NCI-H510A treated with DMSO at 0.1 percent for 48 hours (cell line): Measurements from ENCODE around the gene GPHN.
"Not testable (repeated sequence)": the region's sequence is repeated elsewhere in the genome, so short reads cannot be mapped to it uniquely, and the experiment has no call there.

ENCODE experiments used
- DNase-seq: peaks from one replicate; lab custom pipeline; 2025; lab: John Stamatoyannopoulos, UW

Gene GPHN

GRCh38 chr14:66804141-66804540 lies 296.2 kb downstream of the GPHN start:
- no peak for DNase-seq

GRCh38 chr14:66813636-66814035 lies 305.7 kb downstream of the GPHN start:
- DNase-seq: no peak

DNA sequence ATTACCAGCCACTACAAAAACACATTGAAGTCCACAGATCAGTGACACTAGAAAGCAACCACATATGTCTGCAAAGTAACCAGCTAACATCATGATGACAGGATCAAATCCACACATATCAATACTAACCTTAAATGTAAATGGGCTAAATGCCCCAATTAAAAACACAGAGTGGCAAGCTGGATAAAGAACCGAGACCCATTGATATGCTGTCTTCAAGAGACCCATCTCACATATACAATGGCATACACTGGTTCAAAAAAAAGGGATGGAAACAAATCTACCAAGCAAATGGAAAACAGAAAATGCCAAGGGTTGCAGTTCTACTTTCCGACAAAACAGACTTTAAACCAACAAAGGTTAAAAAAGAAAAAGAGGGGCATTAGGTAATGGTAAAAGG lies 307.7 kb downstream of the GPHN start:
- no peak for DNase-seq

- DNase-seq: no peak
Measured at GRCh38 chr14:66824251-66824650, 316.3 kb downstream of the GPHN start.

GRCh38 chr14:66827182-66827581 lies 319.2 kb downstream of the GPHN start:
- no peak for DNase-seq

DNA sequence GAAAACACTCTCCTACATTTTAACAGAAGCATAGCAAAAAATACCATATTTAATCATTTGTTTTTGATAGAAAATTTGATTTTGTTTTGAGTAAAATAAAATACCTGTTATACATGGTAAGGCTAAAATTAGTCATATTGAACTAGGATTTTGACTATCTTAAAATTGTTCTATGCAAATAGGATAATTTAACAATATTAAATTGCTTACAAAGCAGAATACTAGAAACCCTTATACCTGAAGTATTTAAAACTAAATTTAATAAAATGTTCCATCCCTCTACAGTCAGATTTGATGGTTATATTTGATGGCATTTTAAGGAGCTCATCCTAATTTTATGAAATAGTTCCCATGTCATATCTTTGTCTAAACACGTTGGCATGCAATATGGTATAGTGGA lies 323.2 kb downstream of the GPHN start:
- DNase-seq: no peak

DNA sequence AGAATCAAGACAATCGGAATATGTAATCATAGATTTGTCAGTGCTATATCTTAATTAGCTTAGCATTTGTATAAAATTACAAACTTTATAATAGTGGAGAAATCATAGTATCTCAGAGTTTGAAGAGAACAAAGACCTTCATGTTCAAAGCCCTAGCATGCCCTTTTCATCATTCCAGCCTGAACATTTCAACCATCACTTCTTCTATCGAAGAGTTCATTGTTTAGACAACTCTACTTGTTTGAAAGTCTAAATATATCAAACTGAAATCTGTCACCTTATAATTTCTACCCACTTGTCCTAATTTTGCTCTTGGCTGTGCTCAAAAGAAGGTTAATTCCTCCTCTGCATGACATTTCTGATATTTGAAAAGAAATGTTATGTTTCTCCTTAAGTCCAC lies 325.9 kb downstream of the GPHN start:
- no peak for DNase-seq

GRCh38 chr14:66837436-66837835 lies 329.5 kb downstream of the GPHN start:
- not testable (repeated sequence) for DNase-seq

GRCh38 chr14:66842911-66843512 lies 335.1 kb downstream of the GPHN start:
- no peak for DNase-seq

GRCh38 chr14:66850258-66850888 lies 342.4 kb downstream of the GPHN start:
- no peak for DNase-seq

GRCh38 chr14:66853311-66853710 lies 345.4 kb downstream of the GPHN start:
- no peak for DNase-seq

DNA sequence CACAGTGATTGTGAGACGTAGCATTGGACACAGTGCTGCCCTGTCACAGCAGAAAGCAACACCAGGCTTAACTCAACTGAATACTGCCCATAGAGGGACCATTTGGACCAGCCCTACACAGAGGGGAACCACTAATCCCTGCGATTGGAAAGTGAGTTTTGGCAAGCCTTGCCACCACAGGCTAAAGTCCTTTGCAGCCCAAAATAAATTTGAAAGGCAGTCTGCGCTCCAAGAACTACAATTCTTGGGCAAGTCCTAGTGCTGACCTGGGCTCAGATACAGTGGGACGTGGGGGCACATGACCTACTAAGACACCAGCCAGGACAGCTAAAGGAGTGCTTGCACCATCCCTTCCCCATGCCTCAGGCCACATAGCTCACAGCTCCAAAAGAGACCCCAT lies 349.9 kb downstream of the GPHN start:
- DNase-seq: no peak

DNA sequence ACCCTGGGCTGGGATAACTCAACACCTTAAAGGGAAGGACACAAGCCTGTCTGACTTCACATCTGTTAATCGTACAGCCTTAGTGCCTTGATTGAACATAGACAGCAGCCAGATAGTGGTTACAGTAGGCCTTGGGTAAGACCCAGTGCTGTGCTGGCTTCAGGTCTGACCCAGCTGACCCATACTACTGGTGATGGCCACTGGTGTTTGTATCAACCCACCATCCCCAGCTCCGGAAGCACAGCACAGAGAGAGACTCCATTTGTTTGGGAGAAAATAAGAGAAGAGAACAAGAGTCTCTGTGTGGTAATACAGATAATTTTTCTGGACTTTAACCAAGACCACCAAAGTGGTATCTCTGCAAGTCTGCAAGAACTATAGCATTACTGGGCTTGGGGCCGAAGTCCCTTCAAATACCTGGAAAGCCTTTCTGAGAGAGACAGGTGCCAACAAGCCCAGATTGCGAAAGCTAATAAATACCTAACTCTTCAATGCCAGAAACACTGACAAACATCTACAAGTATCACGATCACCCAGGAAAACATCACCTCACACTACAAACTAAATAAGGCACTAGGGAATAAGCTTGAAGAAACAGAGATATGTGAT lies 351.2 kb downstream of the GPHN start:
- DNase-seq: no peak

GRCh38 chr14:66881596-66881995 lies 373.6 kb downstream of the GPHN start:
- DNase-seq: no peak

- no peak for DNase-seq
Measured at GRCh38 chr14:66884149-66884548, 376.2 kb downstream of the GPHN start.

DNA sequence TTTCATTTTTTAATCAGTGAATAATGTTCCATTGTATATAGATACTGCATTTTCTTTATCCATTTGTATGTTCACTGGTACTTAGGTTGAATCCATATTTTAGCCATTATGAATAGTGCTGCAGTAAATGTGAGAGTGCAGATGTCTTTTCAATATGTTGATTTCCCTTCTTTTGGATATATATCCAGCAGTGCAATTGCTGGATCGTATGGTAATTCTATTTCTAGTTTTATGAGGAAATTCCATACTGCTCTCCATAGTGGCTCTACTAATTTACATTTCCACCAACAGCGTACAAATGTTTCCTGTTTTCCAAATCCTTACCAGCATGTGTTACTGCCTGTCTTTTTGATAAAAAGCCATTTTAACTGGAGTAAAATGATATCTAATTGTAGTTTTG lies 392.8 kb downstream of the GPHN start:
- no peak for DNase-seq

DNA sequence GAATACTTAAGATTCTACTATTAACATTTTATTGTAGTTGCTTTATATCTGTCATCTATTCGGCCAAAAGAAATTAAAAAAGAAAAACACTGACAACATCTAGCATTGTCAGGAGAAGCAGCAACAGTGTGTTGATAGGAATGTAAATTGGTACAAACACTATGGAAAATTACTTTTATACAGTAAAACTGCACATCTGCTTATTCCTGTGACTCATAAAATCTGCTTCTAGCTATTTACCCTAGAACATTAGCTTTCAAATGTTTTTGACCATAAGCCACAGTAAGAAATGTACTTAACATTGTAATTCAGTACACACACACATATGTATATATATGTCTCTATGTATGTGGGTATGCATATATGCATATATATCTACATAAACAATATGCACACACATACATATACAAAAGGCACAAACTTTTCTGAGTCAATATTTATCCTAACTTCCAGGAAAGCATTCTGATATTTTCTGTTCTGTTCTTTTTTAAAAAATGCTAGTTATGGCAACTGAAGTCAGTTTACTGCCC lies 402.4 kb downstream of the GPHN start:
- no peak for DNase-seq

DNA sequence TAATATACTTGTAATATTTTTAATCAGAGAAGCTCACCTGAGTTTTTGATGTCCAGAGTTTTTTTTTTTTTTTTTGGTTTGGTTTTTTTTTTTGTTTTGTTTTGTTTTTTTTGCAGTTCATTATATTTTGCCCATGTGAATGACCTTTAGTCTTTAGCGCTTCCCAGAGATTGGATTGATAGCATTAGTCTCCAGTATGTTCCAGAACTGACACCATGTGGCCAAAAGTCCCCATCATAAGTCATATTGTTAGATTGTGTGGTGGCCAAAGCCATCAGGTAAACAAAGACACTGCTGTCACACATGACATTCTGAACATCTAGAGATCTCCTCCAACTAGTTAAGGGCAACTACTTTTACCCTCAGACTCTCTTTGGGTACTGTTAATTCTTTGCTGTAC lies 408.5 kb downstream of the GPHN start:
- DNase-seq: no peak

- DNase-seq: no peak
Measured at GRCh38 chr14:66918527-66918926, 410.6 kb downstream of the GPHN start.

- DNase-seq: no peak
Measured at GRCh38 chr14:66920196-66920595, 412.2 kb downstream of the GPHN start.

DNA sequence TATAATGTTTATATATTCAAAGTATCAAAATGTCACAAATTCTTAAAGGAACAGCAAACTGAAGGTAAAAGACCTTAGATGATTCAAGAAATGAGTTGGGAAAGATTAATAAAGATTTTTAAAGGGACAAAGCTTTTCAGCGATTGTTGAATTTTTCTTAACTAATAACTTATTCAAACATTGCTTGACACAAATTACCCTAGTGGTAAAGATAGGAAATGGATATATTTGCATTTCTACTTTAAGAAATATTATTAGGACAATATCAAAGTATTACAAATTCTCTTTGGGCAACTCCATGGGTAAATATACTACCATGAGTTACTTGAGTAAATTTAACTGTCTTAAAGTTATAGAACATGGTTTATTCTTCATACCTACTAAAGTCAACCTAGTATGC lies 415.3 kb downstream of the GPHN start:
- no peak for DNase-seq

GRCh38 chr14:66939409-66939808 lies 431.5 kb downstream of the GPHN start:
- DNase-seq: no peak

DNA sequence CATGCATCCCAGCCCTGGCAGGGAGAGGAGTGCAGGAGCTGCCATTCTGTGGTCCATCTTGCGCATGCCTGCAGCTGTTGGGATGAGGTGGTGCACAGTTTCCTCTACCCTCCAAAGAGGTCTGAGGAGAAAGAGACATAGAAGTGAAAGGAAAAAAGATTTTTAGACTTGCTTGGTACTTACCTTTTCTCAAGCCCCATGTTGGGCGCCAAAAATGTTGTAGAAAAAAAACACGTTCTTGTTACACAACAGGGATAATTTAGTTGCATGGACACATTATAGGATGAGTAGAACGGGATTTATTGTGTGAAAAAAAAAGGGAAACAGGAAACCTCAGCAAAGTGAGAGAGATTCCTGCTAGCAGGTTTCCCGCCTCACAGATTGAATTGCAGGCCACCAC lies 436.9 kb downstream of the GPHN start:
- no peak for DNase-seq

GRCh38 chr14:66955159-66955558 lies 447.2 kb downstream of the GPHN start:
- no peak for DNase-seq
